ENCODE measurements around the gene ORC4. TPM values are rescaled to one million over a fixed set of nuclear protein-coding genes. Genes with fewer than 3 reads are reported as not detected.

ORC4 gene
- polyA plus RNA-seq, 1 donor from 2014 or later = 261 TPM

GRCh38 chr2:148022882-148023281, 2.3 kb upstream of the ORC4 start:
- no peaks in the 10 kb centered on the region for H4K20me1 ChIP-seq (ENCODE audit: insufficient read depth)
- H3K27me3 ChIP-seq (ENCODE audit: insufficient read depth, low read depth, low read length) = no peaks in the 10 kb centered on the region
- no peaks in the 10 kb centered on the region for H3K9me2 ChIP-seq (ENCODE audit: insufficient read depth, low read length)
- peak overlapping the region; percentile 94 for H3K9ac ChIP-seq (ENCODE audit: low read length)
- peak overlapping the region; percentile 89 for H3K4me2 ChIP-seq (ENCODE audit: low read length)
- no peaks in the 10 kb centered on the region for H3K9me3 ChIP-seq (ENCODE audit: low read length)
- no peak overlapping the region for H3K27ac ChIP-seq (ENCODE audit: low read length)
- H3K79me2 ChIP-seq (replicated peaks; ENCODE audit: insufficient read depth, low read length) = peaks cover 84% of the 10 kb centered on the region
- H3F3A ChIP-seq (ENCODE audit: insufficient read depth, low read length, poor library complexity, severe bottlenecking) = no peaks in the 10 kb centered on the region
- H3K4me3 ChIP-seq (ENCODE audit: low read length) = peak overlapping the region; percentile 81
- H3K36me3 ChIP-seq (ENCODE audit: insufficient read depth, low read length) = no peaks in the 10 kb centered on the region
- TF ChIP-seq SMC3 (conservative IDR thresholded peaks at IDR 0.05; ENCODE audit: poor library complexity) = no peak
- TF ChIP-seq REST (IDR thresholded peaks at IDR 0.05; ENCODE audit: borderline replicate concordance) = no peak
- TF ChIP-seq CTCF (IDR thresholded peaks at IDR 0.05; ENCODE audit: poor library complexity, severe bottlenecking) = no peak
- no peak for TF ChIP-seq EZH2 (IDR thresholded peaks at IDR 0.05; ENCODE audit: borderline replicate concordance, insufficient read depth, low read length, poor library complexity, severe bottlenecking)
- TF ChIP-seq RAD21 (conservative IDR thresholded peaks at IDR 0.05) = no peak
- no peak for TF ChIP-seq MXI1 (conservative IDR thresholded peaks at IDR 0.05; ENCODE audit: poor library complexity, severe bottlenecking)
- H2AFZ ChIP-seq (ENCODE audit: low read depth, low read length) = no peak overlapping the region

DNA sequence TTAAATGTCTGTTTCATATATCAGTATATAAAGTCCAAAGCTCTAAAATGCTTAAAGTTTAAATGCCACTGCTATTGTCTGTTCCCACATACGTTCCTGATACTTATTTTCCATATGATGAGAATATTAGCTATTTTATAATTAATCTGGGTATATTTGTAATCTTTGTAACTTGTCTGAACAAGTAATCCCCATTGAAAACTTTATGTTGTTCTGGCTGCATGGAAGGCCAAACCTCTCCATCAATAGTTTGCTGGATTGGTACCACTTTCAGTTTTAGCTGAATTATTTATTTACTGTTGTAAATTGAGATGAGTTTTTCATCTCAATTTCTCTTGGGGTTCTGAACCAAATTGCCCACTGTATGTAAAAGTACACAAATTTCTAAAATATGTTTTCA, 1.8 kb upstream of the ORC4 start:
- peak overlapping the region; percentile 96 for H3K27ac ChIP-seq (ENCODE audit: low read length)
- H3F3A ChIP-seq (ENCODE audit: insufficient read depth, low read length, poor library complexity, severe bottlenecking) = no peaks in the 10 kb centered on the region
- H4K20me1 ChIP-seq (ENCODE audit: insufficient read depth) = no peaks in the 10 kb centered on the region
- H3K27me3 ChIP-seq (ENCODE audit: insufficient read depth, low read depth, low read length) = no peaks in the 10 kb centered on the region
- peak overlapping the region; percentile 81 for H3K4me3 ChIP-seq (ENCODE audit: low read length)
- TF ChIP-seq MXI1 (conservative IDR thresholded peaks at IDR 0.05; ENCODE audit: poor library complexity, severe bottlenecking) (no peak), EP300 (conservative IDR thresholded peaks at IDR 0.05; ENCODE audit: poor library complexity, severe bottlenecking) (no peak), SMC3 (conservative IDR thresholded peaks at IDR 0.05; ENCODE audit: poor library complexity) (no peak), REST (IDR thresholded peaks at IDR 0.05; ENCODE audit: borderline replicate concordance) (no peak), CTCF (IDR thresholded peaks at IDR 0.05; ENCODE audit: poor library complexity, severe bottlenecking) (no peak), POLR2AphosphoS5 (IDR thresholded peaks at IDR 0.05) (no peak), EZH2 (IDR thresholded peaks at IDR 0.05; ENCODE audit: borderline replicate concordance, insufficient read depth, low read length, poor library complexity, severe bottlenecking) (no peak), RAD21 (conservative IDR thresholded peaks at IDR 0.05) (no peak), TAF1 (IDR thresholded peaks at IDR 0.05; ENCODE audit: low read depth) (no peak)
- H3K9me3 ChIP-seq (ENCODE audit: low read length) = no peaks in the 10 kb centered on the region
- peaks cover 84% of the 10 kb centered on the region for H3K79me2 ChIP-seq (replicated peaks; ENCODE audit: insufficient read depth, low read length)
- peak overlapping the region; percentile 70 for H2AFZ ChIP-seq (ENCODE audit: low read depth, low read length)
- no peaks in the 10 kb centered on the region for H3K36me3 ChIP-seq (ENCODE audit: insufficient read depth, low read length)
- no peaks in the 10 kb centered on the region for H3K9me2 ChIP-seq (ENCODE audit: insufficient read depth, low read length)
- peak overlapping the region; percentile 89 for H3K4me2 ChIP-seq (ENCODE audit: low read length)
- H3K9ac ChIP-seq (ENCODE audit: low read length) = peak overlapping the region; percentile 94
